Mesenchymal stem cell (in vitro differentiated cells and primary cell): ENCODE data around the gene SDCBP2.

ENCODE experiments used
- DNase-seq: peaks from one replicate; pipeline ENCODE4 v3.0.0-alpha.2; 2013
- H2AFZ ChIP-seq: one replicate; pipeline ENCODE4 v1.6.1; 2013; ENCODE audit warnings: low read depth, mild to moderate bottlenecking, control low read depth, inconsistent platforms, low read length, moderate library complexity
- H2AK5ac ChIP-seq: 2 replicates; pipeline ENCODE4 v1.6.1; 2013; ENCODE audit warnings: low read length, moderate library complexity, mild to moderate bottlenecking, inconsistent platforms; ENCODE audit not compliant: severe bottlenecking
- H2BK120ac ChIP-seq: one replicate; pipeline ENCODE4 v1.6.1; 2013; ENCODE audit warnings: low read depth, mild to moderate bottlenecking, inconsistent platforms, low read length, moderate library complexity
- H2BK12ac ChIP-seq, 2 experiments: one replicate each; pipeline ENCODE4 v1.6.1; 2013; ENCODE audit warnings: inconsistent platforms in 2 of 2, low read length in 2 of 2, mild to moderate bottlenecking in 2 of 2, moderate library complexity in 2 of 2, control low read depth in 1 of 2
- H2BK15ac ChIP-seq: one replicate; pipeline ENCODE4 v1.6.1; 2013; ENCODE audit warnings: mild to moderate bottlenecking, low read depth, inconsistent platforms; ENCODE audit not compliant: poor library complexity, severe bottlenecking
- H2BK5ac ChIP-seq: 2 replicates; pipeline ENCODE4 v1.6.1; 2013; ENCODE audit warnings: low read depth, mild to moderate bottlenecking, low read length, control low read depth, inconsistent platforms; ENCODE audit not compliant: poor library complexity, severe bottlenecking
- H3K14ac ChIP-seq, 2 experiments: one replicate each; pipeline ENCODE4 v1.6.1; 2013; ENCODE audit warnings: inconsistent platforms in 2 of 2, low read length in 2 of 2, control low read depth in 1 of 2, mild to moderate bottlenecking in 1 of 2, moderate library complexity in 1 of 2
- H3K18ac ChIP-seq, 2 experiments: one replicate each; pipeline ENCODE4 v1.6.1; 2013; ENCODE audit warnings: inconsistent platforms in 2 of 2, low read length in 2 of 2, control low read depth in 1 of 2, low read depth in 1 of 2, mild to moderate bottlenecking in 1 of 2
- H3K23ac ChIP-seq, 2 experiments: one replicate each; pipeline ENCODE4 v1.6.1; 2013; ENCODE audit warnings: inconsistent platforms in 2 of 2, low read length in 2 of 2, mild to moderate bottlenecking in 2 of 2, moderate library complexity in 2 of 2, control low read depth in 1 of 2
- H3K27ac ChIP-seq: 2 replicates; pipeline ENCODE4 v1.5.1; 2013; ENCODE audit warnings: mild to moderate bottlenecking, moderate library complexity, low read length, control low read depth, inconsistent platforms; ENCODE audit not compliant: poor library complexity, severe bottlenecking
- H3K27me3 ChIP-seq, 2 experiments: 2 replicates each; pipeline versions ENCODE4 v1.6.1 to v1.7.0; 2013; ENCODE audit warnings: low read length in 2 of 2, mild to moderate bottlenecking in 2 of 2, moderate library complexity in 2 of 2, control low read depth in 1 of 2, inconsistent platforms in 1 of 2; ENCODE audit not compliant: control insufficient read depth in 1 of 2, insufficient read depth in 1 of 2
- H3K36me3 ChIP-seq, 2 experiments: 2 replicates each; pipeline versions ENCODE4 v1.6.1 to v1.7.0; 2013; ENCODE audit warnings: low read length in 2 of 2, control low read depth in 1 of 2, inconsistent platforms in 1 of 2, low read depth in 1 of 2, mild to moderate bottlenecking in 1 of 2; ENCODE audit not compliant: insufficient read depth in 2 of 2, control insufficient read depth in 1 of 2
- H3K4ac ChIP-seq, 2 experiments: one replicate each; pipeline ENCODE4 v1.6.1; 2013; ENCODE audit warnings: inconsistent platforms in 2 of 2, low read length in 2 of 2, mild to moderate bottlenecking in 2 of 2, moderate library complexity in 2 of 2, control low read depth in 1 of 2, low read depth in 1 of 2
- H3K4me1 ChIP-seq: 2 replicates; pipeline ENCODE4 v1.6.1; 2013; ENCODE audit warnings: low read depth, low read length, control low read depth; ENCODE audit not compliant: control insufficient read depth, insufficient read depth
- H3K4me2 ChIP-seq: 2 replicates; pipeline ENCODE4 v1.6.1; 2013; ENCODE audit warnings: low read length, mild to moderate bottlenecking, inconsistent platforms; ENCODE audit not compliant: poor library complexity, severe bottlenecking
- H3K4me3 ChIP-seq, 2 experiments: 2 replicates each; pipeline versions ENCODE4 v1.5.1 to v1.7.0; 2013; ENCODE audit warnings: low read length in 2 of 2, mild to moderate bottlenecking in 2 of 2, control low read depth in 1 of 2, low read depth in 1 of 2; ENCODE audit not compliant: insufficient read depth in 1 of 2
- H3K79me1 ChIP-seq: replicated peaks from 2 replicates; pipeline ENCODE4 v1.6.1; 2013; ENCODE audit warnings: mild to moderate bottlenecking, control low read depth, low read length, inconsistent platforms; ENCODE audit not compliant: poor library complexity, severe bottlenecking
- H3K9ac ChIP-seq: 2 replicates; pipeline ENCODE4 v1.7.0; 2013; ENCODE audit warnings: mild to moderate bottlenecking, low read length, moderate library complexity
- H3K9me3 ChIP-seq: 2 replicates; pipeline ENCODE4 v1.7.0; 2013; ENCODE audit warnings: mild to moderate bottlenecking, low read length; ENCODE audit not compliant: control insufficient read depth
- H4K8ac ChIP-seq: one replicate; pipeline ENCODE4 v1.6.1; 2013; ENCODE audit warnings: inconsistent platforms, mild to moderate bottlenecking, low read length, moderate library complexity
- H4K91ac ChIP-seq: one replicate; pipeline ENCODE4 v1.6.1; 2013; ENCODE audit warnings: mild to moderate bottlenecking, low read length, inconsistent platforms
- WGBS: methylation state at CpG from one replicate; pipeline ENCODE4 v1.1.7; 2013; ENCODE audit warnings: mixed read lengths; 5-methylcytosine and 5-hydroxymethylcytosine counted together

Gene SDCBP2

GRCh38 chr20:1283522-1284510, 45.1 kb downstream of the SDCBP2 start:
- H3K9ac ChIP-seq, result no peak overlapping the region
- 90% methylated on average over 9 of the region's 9 CpGs for WGBS
- no peak overlapping the region for H3K4me3 ChIP-seq
- no peaks in the 10 kb centered on the region for H3K9me3 ChIP-seq
- peaks cover 13% of the 10 kb centered on the region for H3K4me1 ChIP-seq
- H3K4ac ChIP-seq, result no peak overlapping the region
- no peak overlapping the region for H2BK15ac ChIP-seq
- no peak overlapping the region for H4K8ac ChIP-seq
- no peak overlapping the region for H3K18ac ChIP-seq
- H2BK120ac ChIP-seq, result no peak overlapping the region
- H3K4me2 ChIP-seq, result no peak overlapping the region
- no peaks in the 10 kb centered on the region for H3K27me3 ChIP-seq
- no peak overlapping the region for H2AK5ac ChIP-seq
- peaks cover 30% of the 10 kb centered on the region for H3K79me1 ChIP-seq
- peak; percentile 64 for DNase-seq
- H3K36me3 ChIP-seq, result peaks cover 8 to 23% of the 10 kb centered on the region in 2 experiments
- no peak overlapping the region for H3K14ac ChIP-seq
- no peak overlapping the region for H2BK12ac ChIP-seq
- H3K23ac ChIP-seq, result no peak overlapping the region
- no peak overlapping the region for H4K91ac ChIP-seq
- H3K27ac ChIP-seq, result no peak overlapping the region
- no peak overlapping the region for H2AFZ ChIP-seq
- H2BK5ac ChIP-seq, result no peak overlapping the region

- Histone ChIP-seq H3K36me3 (peaks cover 8 to 21% of the 10 kb centered on the region in 2 experiments), H3K9ac (no peak overlapping the region), H3K27me3 (no peaks in the 10 kb centered on the region), H3K9me3 (no peaks in the 10 kb centered on the region), H2AFZ (no peak overlapping the region), H3K18ac (no peak overlapping the region), H3K27ac (no peak overlapping the region), H3K23ac (no peak overlapping the region), H3K4ac (no peak overlapping the region), H3K4me3 (no peak overlapping the region), H2AK5ac (no peak overlapping the region), H4K8ac (no peak overlapping the region), H2BK120ac (no peak overlapping the region), H3K4me2 (no peak overlapping the region), H3K79me1 (peaks cover 30% of the 10 kb centered on the region), H3K14ac (no peak overlapping the region), H2BK15ac (no peak overlapping the region), H2BK5ac (no peak overlapping the region), H3K4me1 (peaks cover 14% of the 10 kb centered on the region), H2BK12ac (peak overlapping the region in 1 of 2 experiments; percentile 26), H4K91ac (no peak overlapping the region)
- 93% methylated on average over 3 of the region's 3 CpGs for WGBS
- DNase-seq, result no peak
Observed at GRCh38 chr20:1282966-1283365, 46.0 kb downstream of the SDCBP2 start.

DNA sequence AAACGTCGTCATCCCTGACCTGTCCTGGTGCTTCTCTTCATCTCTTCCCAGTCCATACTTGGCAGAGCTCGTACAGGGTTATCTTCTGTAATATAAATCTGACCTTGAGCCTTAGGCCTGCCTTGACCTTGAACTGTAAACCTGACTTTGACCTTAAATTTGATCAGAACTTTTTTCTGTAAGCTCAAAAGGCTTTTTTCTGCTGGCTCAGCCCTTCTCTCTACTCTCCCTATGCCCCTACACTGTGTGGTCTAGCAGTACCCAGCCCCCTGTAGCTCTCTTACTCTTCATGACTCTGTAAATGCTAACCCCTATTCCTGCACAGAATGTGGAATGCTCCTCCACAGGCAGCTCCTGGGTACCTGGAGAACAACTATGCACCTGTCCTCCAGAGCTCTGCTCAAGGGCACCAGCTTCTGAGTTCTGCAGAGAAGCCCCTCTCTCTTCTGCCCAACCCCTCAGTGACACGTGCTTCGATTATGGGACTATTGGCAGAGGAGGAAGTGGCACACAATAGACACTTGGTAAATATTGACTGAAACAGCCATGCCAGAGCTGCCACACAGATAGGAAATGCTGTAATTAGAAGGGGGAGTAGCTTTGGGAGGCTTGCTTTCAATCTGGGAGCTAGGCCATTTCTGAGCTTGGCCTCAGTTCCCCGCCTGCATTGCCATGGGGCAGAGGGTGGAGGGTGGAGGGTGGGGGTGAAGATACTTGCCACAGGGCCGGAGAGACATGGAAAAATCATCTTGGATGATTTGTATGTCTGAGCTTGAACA, 47.5 kb downstream of the SDCBP2 start:
- peaks cover 22% of the 10 kb centered on the region for H3K4me1 ChIP-seq
- peaks cover 8 to 21% of the 10 kb centered on the region in 2 experiments for H3K36me3 ChIP-seq
- H3K27me3 ChIP-seq, result no peaks in the 10 kb centered on the region
- H3K9ac ChIP-seq, result no peak overlapping the region
- no peak overlapping the region for H4K91ac ChIP-seq
- no peak overlapping the region for H2BK12ac ChIP-seq
- H3K23ac ChIP-seq, result no peak overlapping the region
- H4K8ac ChIP-seq, result no peak overlapping the region
- H2AFZ ChIP-seq, result no peak overlapping the region
- H3K14ac ChIP-seq, result no peak overlapping the region
- no peak for DNase-seq
- no peak overlapping the region for H2BK120ac ChIP-seq
- no peak overlapping the region for H2BK5ac ChIP-seq
- H3K27ac ChIP-seq, result no peak overlapping the region
- no peak overlapping the region for H3K4ac ChIP-seq
- H2AK5ac ChIP-seq, result no peak overlapping the region
- no peak overlapping the region for H3K4me3 ChIP-seq
- H2BK15ac ChIP-seq, result no peak overlapping the region
- 89% methylated on average over 7 of the region's 7 CpGs for WGBS
- no peaks in the 10 kb centered on the region for H3K9me3 ChIP-seq
- no peak overlapping the region for H3K18ac ChIP-seq
- H3K4me2 ChIP-seq, result no peak overlapping the region
- peaks cover 28% of the 10 kb centered on the region for H3K79me1 ChIP-seq
